Measurements from ENCODE around the gene TMEM217. TPM values are rescaled to one million over a fixed set of nuclear protein-coding genes. Genes with fewer than 3 reads are reported as not detected.
"Not testable (repeated sequence)": the region's sequence is repeated elsewhere in the genome, so short reads cannot be mapped to it uniquely, and the experiment has no call there.

The TMEM217 gene
- total and polyA plus RNA-seq, 5 donors, result 0.15 to 1.0 (median 0.16) TPM; not detected in 2

GRCh38 chr6:37297637-37298036 lies 39.7 kb upstream of the TMEM217 start:
- H3K27me3 ChIP-seq (ENCODE audit: control insufficient read depth, insufficient read depth); H3K4me3 ChIP-seq (ENCODE audit: low read length); ATAC-seq; H3K9me3 ChIP-seq (ENCODE audit: control insufficient read depth, low read length); H3K4me1 ChIP-seq (ENCODE audit: control insufficient read depth, insufficient read depth, low read length); intact Hi-C loops (cut with DNase I); DNase-seq; H3K27ac ChIP-seq (ENCODE audit: low read length): not testable (repeated sequence)

GRCh38 chr6:37293426-37293825 lies 35.5 kb upstream of the TMEM217 start:
- H3K9me3 ChIP-seq (ENCODE audit: control insufficient read depth, low read length), result no peaks in the 10 kb centered on the region
- no peaks in the 10 kb centered on the region for H3K27me3 ChIP-seq (ENCODE audit: control insufficient read depth, insufficient read depth)
- intact Hi-C loops (cut with DNase I), result no loop called here
- no peak for ATAC-seq
- no peak overlapping the region for H3K27ac ChIP-seq (ENCODE audit: low read length)
- no peak for DNase-seq
- no peak overlapping the region for H3K4me3 ChIP-seq (ENCODE audit: low read length)
- H3K4me1 ChIP-seq (ENCODE audit: control insufficient read depth, insufficient read depth, low read length), result no peaks in the 10 kb centered on the region

- no peak overlapping the region for H3K27ac ChIP-seq (ENCODE audit: low read length)
- no peak overlapping the region for H3K4me3 ChIP-seq (ENCODE audit: low read length)
- intact Hi-C loops (cut with DNase I), result no loop called here
- WGBS, result 84% methylated on average over 3 of the region's 3 CpGs
- DNase-seq (no peak), ATAC-seq (no peak)
- no peaks in the 10 kb centered on the region for H3K9me3 ChIP-seq (ENCODE audit: control insufficient read depth, low read length)
- H3K27me3 ChIP-seq (ENCODE audit: control insufficient read depth, insufficient read depth), result no peaks in the 10 kb centered on the region
- no peaks in the 10 kb centered on the region for H3K4me1 ChIP-seq (ENCODE audit: control insufficient read depth, insufficient read depth, low read length)
Measured at GRCh38 chr6:37289931-37290330, 32.0 kb upstream of the TMEM217 start.

- no peak for ATAC-seq
- WGBS, result 87% methylated on average over 2 of the region's 2 CpGs
- no peaks in the 10 kb centered on the region for H3K4me1 ChIP-seq (ENCODE audit: control insufficient read depth, insufficient read depth, low read length)
- no peak for DNase-seq
- H3K4me3 ChIP-seq (ENCODE audit: low read length), result no peak overlapping the region
- H3K9me3 ChIP-seq (ENCODE audit: control insufficient read depth, low read length), result no peaks in the 10 kb centered on the region
- no peaks in the 10 kb centered on the region for H3K27me3 ChIP-seq (ENCODE audit: control insufficient read depth, insufficient read depth)
- intact Hi-C loops (cut with DNase I), result no loop called here
- H3K27ac ChIP-seq (ENCODE audit: low read length), result no peak overlapping the region
Measured at GRCh38 chr6:37288247-37288646, 30.3 kb upstream of the TMEM217 start.

GRCh38 chr6:37287519-37288157 lies 29.7 kb upstream of the TMEM217 start:
- intact Hi-C loops (cut with DNase I), result no loop called here
- no peaks in the 10 kb centered on the region for H3K9me3 ChIP-seq (ENCODE audit: control insufficient read depth, low read length)
- DNase-seq (no peak), ATAC-seq (no peak)
- H3K4me3 ChIP-seq (ENCODE audit: low read length), result no peak overlapping the region
- H3K27ac ChIP-seq (ENCODE audit: low read length), result no peak overlapping the region
- H3K27me3 ChIP-seq (ENCODE audit: control insufficient read depth, insufficient read depth), result no peaks in the 10 kb centered on the region
- peaks cover under 1% of the 10 kb centered on the region for H3K4me1 ChIP-seq (ENCODE audit: control insufficient read depth, insufficient read depth, low read length)
- WGBS, result 97% methylated on average over 2 of the region's 2 CpGs

- no peak for ATAC-seq
- Histone ChIP-seq H3K27me3 (ENCODE audit: control insufficient read depth, insufficient read depth) (no peaks in the 10 kb centered on the region), H3K9me3 (ENCODE audit: control insufficient read depth, low read length) (no peaks in the 10 kb centered on the region), H3K27ac (ENCODE audit: low read length) (no peak overlapping the region), H3K4me3 (ENCODE audit: low read length) (no peak overlapping the region), H3K4me1 (ENCODE audit: control insufficient read depth, insufficient read depth, low read length) (peaks cover 2% of the 10 kb centered on the region)
- DNase-seq, result no peak
- intact Hi-C loops (cut with DNase I), result no loop called here
- 97% methylated on average over 4 of the region's 4 CpGs for WGBS
Measured at GRCh38 chr6:37285861-37286311, 27.9 kb upstream of the TMEM217 start.

GRCh38 chr6:37284781-37285180 lies 26.8 kb upstream of the TMEM217 start:
- H3K4me1 ChIP-seq (ENCODE audit: control insufficient read depth, insufficient read depth, low read length), result peaks cover 6% of the 10 kb centered on the region
- intact Hi-C loops (cut with DNase I), result no loop called here

GRCh38 chr6:37283671-37284151 lies 25.8 kb upstream of the TMEM217 start:
- H3K27ac ChIP-seq (ENCODE audit: low read length), result peak overlapping the region; percentile 51
- no peaks in the 10 kb centered on the region for H3K27me3 ChIP-seq (ENCODE audit: control insufficient read depth, insufficient read depth)
- no peaks in the 10 kb centered on the region for H3K9me3 ChIP-seq (ENCODE audit: control insufficient read depth, low read length)
- ATAC-seq, result peak; percentile 93 to 97
- no peak overlapping the region for H3K4me3 ChIP-seq (ENCODE audit: low read length)
- H3K4me1 ChIP-seq (ENCODE audit: control insufficient read depth, insufficient read depth, low read length), result peaks cover 10% of the 10 kb centered on the region
- peak; percentile 76 to 90 (median 87) for DNase-seq
- WGBS, result 38% methylated on average over 3 of the region's 3 CpGs
- intact Hi-C loops (cut with DNase I), result no loop called here

More at GRCh38 chr6:37284781-37285180, 26.8 kb upstream of the TMEM217 start:
- Histone ChIP-seq H3K9me3 (ENCODE audit: control insufficient read depth, low read length) (no peaks in the 10 kb centered on the region), H3K27me3 (ENCODE audit: control insufficient read depth, insufficient read depth) (no peaks in the 10 kb centered on the region), H3K4me3 (ENCODE audit: low read length) (no peak overlapping the region), H3K27ac (ENCODE audit: low read length) (no peak overlapping the region)
- ATAC-seq (no peak), DNase-seq (no peak)
- 74% methylated on average over 4 of the region's 4 CpGs for WGBS

- 42% methylated on average over 3 of the region's 3 CpGs for WGBS
- H3K9me3 ChIP-seq (ENCODE audit: control insufficient read depth, low read length), result no peaks in the 10 kb centered on the region
- ATAC-seq, result peak in 1 of 2 donors; percentile 2
- H3K4me3 ChIP-seq (ENCODE audit: low read length), result no peak overlapping the region
- no peaks in the 10 kb centered on the region for H3K27me3 ChIP-seq (ENCODE audit: control insufficient read depth, insufficient read depth)
- H3K4me1 ChIP-seq (ENCODE audit: control insufficient read depth, insufficient read depth, low read length), result peaks cover 10% of the 10 kb centered on the region
- H3K27ac ChIP-seq (ENCODE audit: low read length), result no peak overlapping the region
- intact Hi-C loops (cut with DNase I), result no loop called here
- no peak for DNase-seq
Measured at GRCh38 chr6:37283268-37283667, 25.3 kb upstream of the TMEM217 start.

GRCh38 chr6:37282371-37282770 lies 24.4 kb upstream of the TMEM217 start:
- Histone ChIP-seq H3K4me1 (ENCODE audit: control insufficient read depth, insufficient read depth, low read length) (peaks cover 10% of the 10 kb centered on the region), H3K9me3 (ENCODE audit: control insufficient read depth, low read length) (no peaks in the 10 kb centered on the region), H3K4me3 (ENCODE audit: low read length) (no peak overlapping the region), H3K27me3 (ENCODE audit: control insufficient read depth, insufficient read depth) (no peaks in the 10 kb centered on the region), H3K27ac (ENCODE audit: low read length) (no peak overlapping the region)
- WGBS, result 90% methylated on average over 2 of the region's 2 CpGs
- intact Hi-C loops (cut with DNase I), result no loop called here
- DNase-seq, result no peak
- ATAC-seq, result no peak

- ATAC-seq, result no peak
- H3K4me1 ChIP-seq (ENCODE audit: control insufficient read depth, insufficient read depth, low read length), result peaks cover 10% of the 10 kb centered on the region
- intact Hi-C loops (cut with DNase I), result no loop called here
- no peaks in the 10 kb centered on the region for H3K27me3 ChIP-seq (ENCODE audit: control insufficient read depth, insufficient read depth)
- no peaks in the 10 kb centered on the region for H3K9me3 ChIP-seq (ENCODE audit: control insufficient read depth, low read length)
- H3K4me3 ChIP-seq (ENCODE audit: low read length), result no peak overlapping the region
- peak overlapping the region; percentile 21 for H3K27ac ChIP-seq (ENCODE audit: low read length)
- no peak for DNase-seq
- WGBS, result 81% methylated on average over 8 of the region's 8 CpGs
Measured at GRCh38 chr6:37280162-37280887, 22.4 kb upstream of the TMEM217 start.

Data from right cardiac atrium (tissue), 5 donors.